Stimulated activated CD4-positive, alpha-beta T cell treated with anti-CD3 and anti-CD28 coated beads, Interleukin-4, amount 100 ng/mL, for 4 hours (primary cell): ENCODE results near the gene MYOC.
"Not testable (repeated sequence)": the region's sequence is repeated elsewhere in the genome, so short reads cannot be mapped to it uniquely, and the experiment has no call there.

ENCODE experiments used
- DNase-seq, 2 experiments: peaks; one replicate each; pipeline ENCODE4 v3.0.0-alpha.2; 2020

MYOC gene

DNA sequence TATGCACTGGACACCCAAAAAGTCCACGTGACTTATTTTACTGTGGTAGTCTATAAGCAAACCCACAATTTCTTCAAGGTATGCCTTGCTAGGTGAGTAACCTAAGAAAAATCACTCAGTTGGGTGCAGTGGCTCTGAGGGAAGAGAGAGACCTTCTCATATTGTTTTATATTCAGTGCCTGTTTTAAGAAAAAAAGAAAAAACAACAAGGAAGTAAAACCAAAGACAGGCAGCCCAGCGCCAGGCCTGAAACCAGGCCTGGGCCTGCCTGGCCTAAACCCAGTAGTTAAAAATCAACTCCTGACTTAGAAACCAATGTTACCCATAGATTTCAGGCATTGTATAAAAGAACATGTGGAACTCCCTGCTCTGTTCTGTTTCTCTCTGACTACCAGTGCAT lies 52.2 kb downstream of the MYOC start:
- not testable (repeated sequence) for DNase-seq

DNA sequence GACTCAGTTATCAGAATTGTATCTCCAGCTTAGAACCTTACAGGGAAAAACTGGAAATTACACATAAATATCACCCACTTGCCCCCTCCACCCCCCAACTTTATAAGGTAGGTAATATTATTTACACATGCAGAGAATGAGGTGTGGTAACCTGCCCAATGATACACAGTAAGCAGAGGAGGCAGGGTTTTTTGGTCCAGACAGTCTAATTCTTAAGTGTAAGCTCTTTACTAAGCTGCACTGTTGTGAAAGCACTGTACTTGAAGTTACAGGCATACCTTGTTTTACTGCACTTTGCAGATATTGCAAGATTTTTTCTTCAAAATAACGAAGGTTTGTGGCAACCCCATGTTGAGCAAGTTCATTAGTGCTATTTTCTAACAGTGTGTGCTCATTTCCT lies 55.3 kb downstream of the MYOC start:
- no peak for DNase-seq

GRCh38 chr1:171596705-171597104 lies 55.8 kb downstream of the MYOC start:
- no peak for DNase-seq

- DNase-seq = no peak
Observed at GRCh38 chr1:171596119-171596518, 56.4 kb downstream of the MYOC start.

GRCh38 chr1:171595324-171595723 lies 57.2 kb downstream of the MYOC start:
- DNase-seq = no peak

GRCh38 chr1:171590022-171590421 lies 62.5 kb downstream of the MYOC start:
- DNase-seq = no peak

- DNase-seq = no peak
Observed at GRCh38 chr1:171588230-171588629, 64.3 kb downstream of the MYOC start.

- no peak for DNase-seq
Observed at GRCh38 chr1:171585715-171586114, 66.8 kb downstream of the MYOC start.
